NCI-H748 (cell line): ENCODE measurements around the gene TMEM33.

Experiments used
- DNase-seq: peaks from one replicate; lab custom pipeline; 2025; ENCODE audit not compliant: unreplicated experiment; lab: John Stamatoyannopoulos, UW

TMEM33 gene

GRCh38 chr4:41994461-41994985, 59.3 kb downstream of the TMEM33 start:
- DNase-seq = no peak

GRCh38 chr4:41998019-41998418, 62.8 kb downstream of the TMEM33 start:
- no peak for DNase-seq

GRCh38 chr4:41999321-41999720, 64.1 kb downstream of the TMEM33 start:
- DNase-seq = no peak

- DNase-seq = no peak
Observed at GRCh38 chr4:42008011-42008786, 73.0 kb downstream of the TMEM33 start.
